Nephron (organoid): ENCODE measurements around the gene CDCA8.
A peak's percentile ranks its signal among the peaks of the same experiment; 100 is the strongest.

Experiments used
- H3K27ac Mint-ChIP-seq, 3 experiments: 2 replicates each; pipeline ENCODE4 v1.8.0; 2020; ENCODE audit warnings: mixed read lengths in 3 of 3, mild to moderate bottlenecking in 2 of 3, moderate library complexity in 1 of 3
- H3K27me3 Mint-ChIP-seq: 2 replicates; pipeline ENCODE4 v1.8.0; 2021; ENCODE audit warnings: low read depth, mild to moderate bottlenecking, moderate library complexity, mixed read lengths
- H3K36me3 Mint-ChIP-seq: 2 replicates; pipeline ENCODE4 v1.8.0; 2020; ENCODE audit warnings: low read depth, mixed read lengths
- H3K4me1 Mint-ChIP-seq: 2 replicates; pipeline ENCODE4 v1.8.0; 2020; ENCODE audit warnings: mixed read lengths
- H3K4me3 Mint-ChIP-seq, 3 experiments: 2 replicates each; pipeline ENCODE4 v1.8.0; 2020; ENCODE audit warnings: mild to moderate bottlenecking in 3 of 3, mixed read lengths in 3 of 3, moderate library complexity in 2 of 3
- H3K9me3 Mint-ChIP-seq: 2 replicates; pipeline ENCODE4 v1.8.0; 2020; ENCODE audit warnings: mixed read lengths
- CTCF ChIP-seq, 3 experiments: fragments of 200-600 bp; sonication (generic); IDR thresholded peaks; one replicate each; pipeline ENCODE4 v1.5.0; 2021; ENCODE audit warnings: antibody characterized with exemption in 3 of 3; ENCODE audit not compliant: unreplicated experiment in 3 of 3

The CDCA8 gene

DNA sequence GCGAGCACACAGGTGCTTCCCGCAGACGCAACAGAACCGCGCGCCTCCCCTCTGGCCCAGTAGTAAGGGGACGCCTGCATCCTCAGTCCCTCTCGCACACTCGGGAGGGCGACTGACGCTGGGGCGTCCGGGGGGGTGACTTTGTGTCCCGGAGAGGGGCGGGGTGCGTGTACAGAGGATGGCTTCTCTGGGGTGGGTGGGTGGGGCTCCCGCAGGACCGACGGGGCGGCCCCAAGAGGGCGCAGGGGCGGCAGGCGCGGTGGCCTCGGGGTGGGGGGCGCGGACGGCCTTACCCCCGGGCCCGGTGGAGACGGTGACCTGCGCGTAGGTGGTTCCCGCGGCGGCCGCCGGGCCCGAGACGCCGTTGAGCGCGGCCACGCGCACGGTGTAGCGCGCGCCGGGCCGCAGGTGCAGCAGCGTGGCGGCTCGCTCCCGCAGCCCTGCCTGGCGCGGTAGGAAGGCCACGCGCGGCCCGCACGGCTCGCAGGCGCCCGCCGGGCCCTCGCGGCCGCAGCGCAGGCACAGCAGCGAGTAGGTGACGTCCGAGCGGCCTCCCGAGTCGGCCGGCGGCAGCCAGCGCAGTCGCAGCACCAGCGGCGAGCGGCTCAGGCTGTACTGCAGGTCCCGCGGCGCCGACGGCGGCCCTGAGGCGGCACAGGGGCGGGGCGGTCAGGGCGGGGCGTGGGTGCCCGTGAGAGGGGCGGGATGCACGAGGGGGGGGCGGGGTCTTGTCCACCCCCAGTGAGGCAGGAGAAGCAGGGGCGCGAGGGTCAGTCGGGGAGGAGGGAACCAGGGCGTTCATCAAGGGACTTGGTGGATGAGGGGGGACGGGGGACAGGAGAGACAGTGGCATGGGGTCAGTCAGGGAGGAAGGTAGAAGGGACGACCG, 60.5 kb downstream of the CDCA8 start:
- Mint-ChIP-seq H3K4me3 (peak overlapping the region; percentile 67 to 75 (median 74)), H3K27me3 (peaks cover 39% of the 10 kb centered on the region), H3K9me3 (peaks cover 3% of the 10 kb centered on the region), H3K27ac (no peak overlapping the region), H3K36me3 (no peaks in the 10 kb centered on the region), H3K4me1 (no peaks in the 10 kb centered on the region)
- TF ChIP-seq CTCF (IDR thresholded peaks at IDR 0.05; ENCODE audit: unreplicated experiment in 3 of 3): no peak

DNA sequence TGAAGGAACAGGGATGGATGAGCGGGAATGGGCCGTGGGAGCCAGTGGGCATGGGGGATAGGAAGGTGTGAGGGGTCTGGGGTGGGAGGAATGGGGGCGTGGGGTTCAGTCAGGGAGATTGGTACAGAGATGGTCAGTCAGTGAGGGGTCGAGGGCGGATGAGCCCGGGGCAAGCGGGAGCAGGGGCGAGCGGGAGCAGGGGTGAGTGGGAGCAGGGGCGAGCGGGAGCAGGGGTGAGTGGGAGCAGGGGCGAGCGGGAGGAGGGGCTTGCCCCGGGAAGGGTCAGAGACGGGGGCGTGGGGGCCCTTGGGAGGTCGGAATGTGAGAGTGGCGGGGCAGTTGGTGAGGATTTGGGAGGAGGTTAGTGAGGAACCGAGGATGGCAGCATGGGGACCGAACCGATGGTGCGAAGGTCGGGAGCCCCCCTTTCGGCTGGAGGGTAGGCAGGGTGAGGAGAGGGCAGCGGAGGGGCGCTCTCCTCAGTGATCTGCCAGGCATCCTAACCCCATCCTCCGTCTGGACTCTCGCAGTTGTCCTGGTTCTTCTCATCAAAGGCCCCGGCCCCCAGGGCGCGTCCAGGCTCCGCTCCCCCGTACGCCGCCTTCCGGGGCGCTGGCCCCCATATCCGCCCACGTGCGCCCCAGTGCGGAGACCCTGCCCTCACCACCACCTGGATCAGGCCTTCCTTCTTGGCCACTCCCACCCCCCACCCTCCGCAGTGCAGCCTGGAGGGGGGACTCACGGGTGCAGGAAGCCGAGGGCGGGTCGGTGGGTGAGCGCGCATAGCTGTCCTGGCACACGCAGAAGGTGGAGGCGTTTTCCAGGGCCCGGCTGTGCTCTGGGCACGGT, 61.4 kb downstream of the CDCA8 start:
- peaks cover 34% of the 10 kb centered on the region for H3K27me3 Mint-ChIP-seq
- H3K4me1 Mint-ChIP-seq: no peaks in the 10 kb centered on the region
- no peaks in the 10 kb centered on the region for H3K9me3 Mint-ChIP-seq
- no peaks in the 10 kb centered on the region for H3K36me3 Mint-ChIP-seq
- no peak overlapping the region for H3K27ac Mint-ChIP-seq
- no peak for TF ChIP-seq CTCF (IDR thresholded peaks at IDR 0.05; ENCODE audit: unreplicated experiment in 3 of 3)
- peak overlapping the region; percentile 67 to 72 (median 69) for H3K4me3 Mint-ChIP-seq

DNA sequence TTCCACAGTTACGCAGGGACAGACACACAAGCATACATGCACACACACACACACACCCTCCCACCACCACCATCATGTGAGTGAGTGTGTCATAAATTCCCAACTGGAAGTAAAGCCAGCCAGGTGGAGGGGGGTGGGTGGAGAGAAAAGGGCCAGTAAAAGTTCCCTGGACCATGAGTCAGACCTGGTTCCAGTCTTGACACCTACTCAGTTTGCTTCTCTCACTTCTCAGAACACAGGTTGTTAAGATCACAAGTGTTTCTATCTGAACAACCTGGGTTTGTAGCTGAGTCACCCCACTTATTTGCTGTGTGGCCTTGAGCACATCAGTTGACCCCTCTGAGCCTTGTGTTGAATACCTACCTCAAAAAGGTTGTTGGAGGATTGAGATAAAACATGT, 63.0 kb downstream of the CDCA8 start:
- H3K36me3 Mint-ChIP-seq: no peaks in the 10 kb centered on the region
- no peak overlapping the region for H3K4me3 Mint-ChIP-seq
- no peak overlapping the region for H3K27ac Mint-ChIP-seq
- peaks cover 24% of the 10 kb centered on the region for H3K27me3 Mint-ChIP-seq
- H3K9me3 Mint-ChIP-seq: no peaks in the 10 kb centered on the region
- TF ChIP-seq CTCF (IDR thresholded peaks at IDR 0.05; ENCODE audit: unreplicated experiment in 3 of 3): no peak
- no peaks in the 10 kb centered on the region for H3K4me1 Mint-ChIP-seq

GRCh38 chr1:37755951-37756560, 63.7 kb downstream of the CDCA8 start:
- no peaks in the 10 kb centered on the region for H3K4me1 Mint-ChIP-seq
- peaks cover 16% of the 10 kb centered on the region for H3K27me3 Mint-ChIP-seq
- no peak overlapping the region for H3K4me3 Mint-ChIP-seq
- no peak for TF ChIP-seq CTCF (IDR thresholded peaks at IDR 0.05; ENCODE audit: unreplicated experiment in 3 of 3)
- H3K36me3 Mint-ChIP-seq: no peaks in the 10 kb centered on the region
- no peak overlapping the region for H3K27ac Mint-ChIP-seq
- no peaks in the 10 kb centered on the region for H3K9me3 Mint-ChIP-seq
